ENCODE measurements around the gene FAIM2.

The FAIM2 gene

DNA sequence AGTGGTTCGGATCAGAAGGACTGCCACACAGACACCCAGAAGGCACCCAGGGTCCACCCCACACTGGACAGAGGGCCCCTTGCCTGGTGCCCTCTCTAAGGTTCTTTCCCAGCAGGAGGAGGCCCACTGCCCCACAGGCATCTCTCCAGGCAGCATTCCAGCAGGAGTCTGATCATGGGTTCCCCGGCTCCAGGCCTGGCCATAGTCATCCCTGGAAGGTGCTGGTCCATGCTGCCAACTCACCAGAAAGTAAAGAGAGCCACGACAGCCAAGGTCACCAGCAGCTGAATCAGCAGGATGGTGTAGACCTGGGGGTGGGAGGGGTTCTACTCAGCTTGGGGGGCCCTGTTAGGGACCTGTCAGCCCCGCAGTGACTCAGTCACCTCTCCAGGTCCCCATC, 6.4 kb downstream of the FAIM2 start:
- no peak for FAIRE-seq
- no peak for DNase-seq (ENCODE audit: low spot score)

DNA sequence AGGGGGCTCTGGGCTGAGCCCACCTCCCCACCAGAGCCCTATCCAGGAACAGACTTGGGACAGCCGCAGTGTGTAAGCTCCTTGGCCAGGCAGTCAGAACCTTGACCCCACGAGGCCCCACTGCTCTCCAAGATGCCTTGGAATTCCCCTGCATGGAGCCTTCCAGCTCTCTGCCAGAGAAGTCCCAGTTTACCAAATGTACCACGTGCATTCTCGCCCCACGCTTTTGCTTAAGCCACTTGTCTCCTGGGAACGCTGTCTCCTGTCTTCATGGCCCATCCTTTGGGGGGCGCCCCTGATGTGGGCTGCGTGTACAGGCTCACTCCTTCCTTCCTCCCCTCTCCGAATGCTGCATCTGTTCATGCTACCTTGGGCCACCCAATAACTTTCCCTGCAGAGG, 7.9 kb downstream of the FAIM2 start:
- FAIRE-seq (no peak), DNase-seq (ENCODE audit: low spot score) (no peak)

DNA sequence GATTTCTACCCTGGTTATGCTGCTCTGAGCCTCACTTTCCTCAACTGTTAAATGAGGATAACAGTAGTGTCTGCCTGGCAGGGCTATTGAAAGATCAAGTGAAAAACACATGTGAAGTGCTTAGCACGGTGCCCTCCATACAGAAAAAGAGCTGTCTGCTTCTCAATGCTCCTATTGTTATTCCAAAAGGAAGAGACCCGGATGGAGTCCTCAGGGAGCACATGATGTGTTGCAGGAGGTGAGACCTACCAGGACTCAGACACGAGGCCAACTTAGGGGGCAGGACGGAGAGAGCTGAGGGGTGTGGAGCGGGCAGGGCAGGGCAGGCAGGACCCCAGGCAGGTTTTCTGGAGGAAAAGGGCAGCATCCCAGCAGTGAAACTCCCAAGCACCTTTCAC, 8.9 kb downstream of the FAIM2 start:
- FAIRE-seq (no peak), DNase-seq (ENCODE audit: low spot score) (no peak)

- DNase-seq (ENCODE audit: low spot score) = peak; percentile 17
- FAIRE-seq = no peak
Observed at GRCh38 chr12:49893753-49894750, 9.6 kb downstream of the FAIM2 start.

GRCh38 chr12:49892732-49893317, 10.9 kb downstream of the FAIM2 start:
- DNase-seq (ENCODE audit: low spot score) (no peak), FAIRE-seq (no peak)

DNA sequence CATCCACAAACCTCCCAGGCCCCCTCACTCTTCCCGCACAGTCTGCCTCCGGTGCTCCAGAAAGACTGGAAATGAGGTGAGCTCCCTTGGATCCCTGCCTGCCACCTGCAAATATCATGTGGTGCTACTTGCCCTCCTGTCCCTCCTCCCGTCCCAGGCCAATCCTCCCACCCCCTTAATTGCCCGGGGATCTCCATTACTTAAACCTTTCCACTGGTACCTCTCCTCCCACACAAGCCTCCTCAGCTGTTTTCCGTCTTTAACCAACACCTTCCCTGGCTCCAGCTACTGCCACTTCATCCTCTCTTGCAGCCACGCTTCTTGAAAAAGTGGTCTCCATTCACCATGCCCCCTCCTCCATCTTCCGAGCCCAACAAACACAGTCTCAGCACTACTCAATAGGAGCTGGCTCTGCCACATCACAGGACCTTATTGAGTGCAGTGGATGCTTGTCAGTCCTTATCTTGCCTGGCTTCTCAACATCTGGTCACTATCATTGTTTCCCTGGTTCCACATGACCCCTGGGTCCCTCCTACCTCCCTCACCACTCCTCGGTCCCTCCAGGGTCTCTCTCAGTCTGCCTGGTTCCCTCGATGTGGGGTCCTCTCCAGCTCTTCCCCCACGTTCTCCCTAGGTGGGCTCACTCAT, 11.5 kb downstream of the FAIM2 start:
- FAIRE-seq (no peak), DNase-seq (ENCODE audit: low spot score) (no peak)

DNA sequence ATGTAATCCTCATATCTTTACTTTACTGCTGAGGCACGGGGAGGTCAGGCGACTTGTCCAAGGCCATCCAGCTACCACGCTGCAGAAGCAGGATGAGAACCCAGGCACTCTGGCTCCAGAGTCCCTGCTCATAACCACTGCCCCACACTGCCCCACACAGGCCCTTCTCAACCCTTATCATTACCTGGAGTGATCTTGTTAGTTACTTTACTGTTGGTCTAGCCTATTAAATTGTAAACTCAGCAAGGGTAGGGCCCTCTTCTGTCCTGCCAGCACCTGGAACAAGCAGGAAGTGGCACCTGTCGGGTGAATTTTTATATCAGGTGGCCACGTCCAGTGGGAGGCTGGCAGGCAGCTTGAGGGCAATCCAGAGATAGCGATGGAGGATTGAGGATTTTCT, 12.2 kb downstream of the FAIM2 start:
- DNase-seq (ENCODE audit: low spot score) (no peak), FAIRE-seq (no peak)

- FAIRE-seq (no peak), DNase-seq (ENCODE audit: low spot score) (no peak)
Observed at GRCh38 chr12:49891012-49891411, 12.7 kb downstream of the FAIM2 start.

GRCh38 chr12:49890096-49890461, 13.6 kb downstream of the FAIM2 start:
- FAIRE-seq (no peak), DNase-seq (ENCODE audit: low spot score) (no peak)

DNA sequence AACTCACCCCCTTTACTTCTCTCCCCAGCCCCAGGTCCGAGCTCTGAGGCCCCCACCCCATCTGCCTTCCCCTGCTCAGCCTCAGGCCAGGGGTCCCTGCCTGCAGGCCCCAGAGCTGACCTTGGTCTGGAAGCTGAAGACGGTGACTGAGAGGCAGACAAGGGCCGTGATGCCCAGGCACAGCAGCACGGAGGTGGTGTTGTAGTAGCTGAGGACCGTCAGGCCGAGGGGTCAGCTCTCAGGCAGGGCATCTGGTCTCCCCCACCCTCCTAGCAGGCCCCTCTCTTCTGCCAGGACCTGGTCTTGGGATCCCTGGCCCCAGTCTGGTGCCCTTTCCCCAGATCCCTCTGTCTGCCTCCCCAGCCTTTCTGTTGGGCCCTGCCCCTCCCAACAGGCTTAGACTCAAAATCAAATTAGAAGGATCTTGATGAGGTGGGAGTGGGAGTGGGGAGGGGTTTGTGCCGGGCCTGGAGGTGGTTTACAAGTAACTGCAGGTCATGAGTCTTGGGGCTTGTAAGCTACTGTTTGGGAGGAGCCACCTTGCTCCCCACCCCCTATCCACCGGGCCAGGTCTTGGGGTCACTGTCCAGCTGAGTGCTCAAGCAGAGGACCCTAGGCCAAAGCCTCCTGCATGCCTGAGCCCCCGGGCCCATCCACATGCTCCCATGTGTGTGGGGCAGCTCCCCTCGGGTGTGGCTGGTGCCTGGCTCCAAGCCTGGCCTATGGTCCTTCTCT, 14.2 kb downstream of the FAIM2 start:
- DNase-seq (ENCODE audit: low spot score) (no peak), FAIRE-seq (no peak)

DNA sequence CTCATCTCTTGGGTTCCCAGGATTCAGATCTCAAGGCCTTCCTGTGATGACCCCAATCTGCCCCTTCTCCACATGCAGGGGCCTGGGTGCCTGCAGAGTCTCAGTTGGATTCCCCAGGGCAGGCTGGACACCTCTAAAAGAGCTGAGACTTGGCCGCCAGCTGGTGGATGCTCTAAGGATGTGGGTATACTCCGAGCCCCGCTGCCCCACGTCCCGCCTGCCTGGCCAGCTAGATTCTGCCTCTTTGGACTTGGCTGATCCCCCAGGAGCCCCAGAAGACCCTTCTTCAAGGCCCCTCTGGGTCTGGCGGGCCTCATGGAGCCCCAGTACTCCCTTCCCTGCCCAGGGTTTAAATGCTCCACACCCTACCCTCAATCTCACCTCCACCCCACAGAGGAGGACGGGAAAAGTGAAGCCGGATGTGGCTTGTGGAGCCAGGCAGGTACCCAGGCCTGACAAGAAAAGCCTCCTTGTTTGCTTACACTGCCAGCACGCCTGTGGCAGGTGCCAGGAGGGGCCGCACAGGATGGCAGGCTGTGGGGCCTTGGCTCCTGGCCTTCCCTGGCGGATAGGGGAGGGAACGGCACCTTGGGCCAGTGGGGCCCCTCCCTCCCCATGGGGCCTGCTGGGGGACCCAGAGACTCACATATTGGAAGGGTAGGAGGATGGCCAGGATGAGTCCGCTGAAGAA, 15.1 kb downstream of the FAIM2 start:
- no peak for FAIRE-seq

GRCh38 chr12:49887536-49888401, 15.9 kb downstream of the FAIM2 start:
- DNase-seq (ENCODE audit: low spot score) (no peak), FAIRE-seq (no peak)

More for the DNA sequence above, 15.1 kb downstream of the FAIM2 start:
- DNase-seq (ENCODE audit: low spot score) = no peak

- no peak for DNase-seq (ENCODE audit: low spot score)
- no peak for FAIRE-seq
Observed at GRCh38 chr12:49887091-49887490, 16.6 kb downstream of the FAIM2 start.

DNA sequence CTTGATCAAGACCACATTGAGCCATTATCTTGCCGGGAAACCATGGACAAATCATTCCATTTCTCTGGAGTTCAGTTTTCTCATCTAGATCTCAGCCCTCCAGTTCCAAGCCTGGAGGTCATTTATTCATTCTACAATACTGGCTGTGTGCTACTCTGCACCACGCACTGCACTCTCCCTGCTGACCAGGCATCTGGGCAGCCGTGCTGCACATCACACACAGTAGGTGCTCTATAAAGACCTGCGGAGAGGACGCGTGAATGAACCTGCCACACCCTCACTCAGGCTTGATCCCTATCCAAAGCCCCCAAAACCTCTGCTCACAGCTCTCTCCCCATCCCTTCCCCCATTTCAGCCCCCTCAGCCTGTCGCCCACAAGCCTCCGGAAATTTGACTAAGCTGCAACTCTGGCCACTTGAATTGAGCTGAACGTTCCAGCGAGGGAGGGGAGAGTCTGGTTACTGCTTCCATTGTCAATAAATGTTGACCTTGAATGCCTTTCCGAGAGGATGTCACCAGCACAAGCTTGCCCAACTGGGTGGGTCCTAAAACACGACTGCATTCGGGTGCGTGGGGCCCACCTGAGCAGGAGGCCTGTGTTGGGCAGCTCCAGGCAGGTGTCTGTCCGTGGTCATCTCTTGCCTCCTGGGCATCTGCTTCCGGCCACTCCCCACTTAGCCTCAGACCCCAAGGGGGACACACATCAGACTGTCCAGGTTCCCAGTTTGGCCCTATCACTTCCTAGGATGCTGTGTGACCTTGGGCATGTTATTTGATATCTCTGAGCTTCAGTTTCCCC, 17.8 kb downstream of the FAIM2 start:
- DNase-seq (ENCODE audit: low spot score) = no peak

DNA sequence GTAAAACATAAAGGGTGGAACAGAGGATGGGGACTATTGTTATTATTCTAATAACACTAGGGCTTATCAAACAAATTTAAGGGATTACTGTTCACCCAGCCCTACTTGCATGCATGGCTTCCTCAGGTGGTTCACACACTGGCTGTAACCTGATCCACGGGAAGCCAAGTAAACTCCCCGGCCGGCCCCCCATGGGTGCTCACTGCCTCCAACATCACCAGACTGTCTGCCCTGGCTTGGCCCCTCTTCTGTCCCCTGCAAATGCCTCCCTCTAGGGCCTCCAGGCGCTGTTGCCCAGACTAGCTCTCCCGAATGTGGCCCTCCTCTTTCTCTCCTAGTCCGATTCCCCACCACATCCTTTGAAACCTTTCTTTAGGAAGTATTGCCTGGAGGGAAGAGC, 18.6 kb downstream of the FAIM2 start:
- DNase-seq (ENCODE audit: low spot score) (no peak), FAIRE-seq (no peak)

More for the DNA sequence above, 17.8 kb downstream of the FAIM2 start:
- FAIRE-seq = no peak

DNA sequence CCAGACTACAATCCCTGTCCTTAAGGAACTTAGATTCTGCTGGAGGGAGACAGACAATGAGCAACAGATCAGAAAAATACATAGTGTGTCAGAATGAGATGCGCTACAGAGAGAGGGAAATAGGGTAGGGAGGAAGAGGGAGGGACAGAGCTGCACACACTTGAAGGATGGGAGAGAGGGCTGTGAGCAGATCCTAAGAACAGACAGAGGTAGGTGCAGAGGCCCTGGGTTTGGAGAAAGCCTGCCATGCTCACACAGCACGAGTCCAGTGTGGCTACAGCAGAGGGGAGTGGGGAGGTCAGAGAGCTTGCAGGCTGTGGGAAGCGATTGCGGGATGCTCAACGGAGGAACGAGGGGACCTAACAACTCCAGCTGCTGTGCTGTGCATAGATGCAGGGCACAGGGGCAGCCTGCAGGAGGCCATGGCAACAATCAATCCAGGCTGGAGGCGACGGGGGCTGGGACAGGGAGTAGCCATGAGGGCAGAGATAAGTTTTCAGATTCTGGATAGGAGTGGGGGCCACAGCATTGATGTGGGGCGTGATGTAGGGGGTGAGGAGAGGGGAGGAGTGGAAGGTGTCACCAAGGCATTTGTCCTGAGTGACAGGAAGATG, 20.7 kb downstream of the FAIM2 start:
- FAIRE-seq (no peak), DNase-seq (ENCODE audit: low spot score) (no peak)

DNA sequence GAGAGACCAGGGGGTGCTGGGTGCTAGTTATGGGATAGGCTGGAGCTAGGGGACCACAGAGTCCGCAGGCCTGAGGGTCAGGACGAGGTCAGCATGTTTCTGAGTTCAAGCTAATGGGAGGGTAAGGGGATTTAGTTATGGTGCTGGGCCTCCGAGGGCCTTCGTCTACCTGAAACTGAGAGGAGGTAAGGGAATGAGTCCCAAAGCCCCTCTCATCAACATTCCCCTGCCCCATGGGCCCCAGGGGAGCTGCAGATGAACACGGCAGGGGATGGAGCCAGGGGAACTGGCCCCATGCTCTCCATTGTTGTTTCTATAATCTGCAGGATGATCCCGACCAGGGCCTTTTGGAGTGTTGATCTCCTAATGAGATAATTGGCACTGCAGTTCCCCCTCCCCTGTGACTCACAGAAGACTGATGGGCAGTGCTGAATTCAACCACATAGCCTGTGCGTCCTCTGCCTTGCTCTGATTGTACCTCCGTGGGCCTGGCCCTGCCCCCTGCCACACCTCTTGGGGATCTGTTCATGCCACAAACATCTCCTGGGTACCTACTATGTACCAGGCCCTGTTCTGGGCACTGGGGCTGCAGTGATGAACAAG, 21.4 kb downstream of the FAIM2 start:
- DNase-seq (ENCODE audit: low spot score) = no peak
- no peak for FAIRE-seq

Measured in RCC 7860 (cell line).